GM23338 (cell line): Measurements from ENCODE around the gene REV3L. TPM values are rescaled to one million over a fixed set of nuclear protein-coding genes. Genes with fewer than 3 reads are reported as not detected.

Experiments
- ATAC-seq: fragments of 200-7000 bp; cut with Tn5 transposase; 3 replicates; pipeline ENCODE4 v1.9.1; 2020
- DNase-seq: peaks from one replicate; pipeline ENCODE4 v3.0.0-alpha.2; 2015; ENCODE audit warnings: low spot score
- H2AFZ ChIP-seq: fragments of 200-600 bp; sonication (generic); 2 replicates; pipeline ENCODE4 v1.8.0; 2016; ENCODE audit warnings: antibody characterized with exemption, mild to moderate bottlenecking, moderate library complexity
- H3F3A ChIP-seq: fragments of 200-600 bp; sonication (generic); replicated peaks from 2 replicates; pipeline ENCODE4 v1.8.0; 2017; ENCODE audit warnings: antibody characterized with exemption, mixed run types, low read depth
- H3K27ac ChIP-seq: fragments of 200-600 bp; sonication (generic); 2 replicates; pipeline ENCODE4 v1.6.1; 2016; ENCODE audit warnings: low read depth
- H3K27me3 ChIP-seq: fragments of 200-600 bp; sonication (generic); 2 replicates; pipeline ENCODE4 v1.8.0; 2016; ENCODE audit warnings: mild to moderate bottlenecking, mixed run types, moderate library complexity; ENCODE audit not compliant: insufficient read depth
- H3K36me3 ChIP-seq: fragments of 200-600 bp; sonication (generic); 2 replicates; pipeline ENCODE4 v1.8.0; 2016; ENCODE audit warnings: mild to moderate bottlenecking; ENCODE audit not compliant: insufficient read depth
- H3K4me1 ChIP-seq: fragments of 200-600 bp; sonication (generic); 2 replicates; pipeline ENCODE4 v1.8.0; 2016; ENCODE audit warnings: mild to moderate bottlenecking, moderate library complexity; ENCODE audit not compliant: insufficient read depth
- H3K4me2 ChIP-seq: fragments of 200-600 bp; sonication (generic); 2 replicates; pipeline ENCODE4 v1.7.1; 2017; ENCODE audit warnings: mixed run types
- H3K4me3 ChIP-seq: fragments of 200-600 bp; sonication (generic); 2 replicates; pipeline ENCODE4 v1.6.1; 2016; ENCODE audit warnings: mixed run types
- H3K79me2 ChIP-seq: fragments of 200-600 bp; sonication (generic); replicated peaks from 2 replicates; pipeline ENCODE4 v1.8.0; 2017; ENCODE audit warnings: mild to moderate bottlenecking; ENCODE audit not compliant: insufficient read depth
- H3K9me2 ChIP-seq: fragments of 200-600 bp; sonication (generic); 2 replicates; pipeline ENCODE4 v1.8.0; 2017; ENCODE audit not compliant: insufficient read depth
- H4K20me1 ChIP-seq: fragments of 200-600 bp; sonication (generic); replicated peaks from 2 replicates; pipeline ENCODE4 v1.8.0; 2017; ENCODE audit warnings: mild to moderate bottlenecking; ENCODE audit not compliant: insufficient read depth
- H3K27ac Mint-ChIP-seq: 2 replicates; pipeline ENCODE4 v1.8.0; 2020; ENCODE audit warnings: inconsistent platforms, mild to moderate bottlenecking, moderate library complexity, mixed read lengths
- H3K27me3 Mint-ChIP-seq: 3 replicates; pipeline ENCODE4 v1.8.0; 2022; ENCODE audit warnings: low read depth, mild to moderate bottlenecking, moderate library complexity, mixed read lengths, inconsistent platforms; ENCODE audit not compliant: insufficient read depth, poor library complexity
- H3K36me3 Mint-ChIP-seq: 3 replicates; pipeline ENCODE4 v1.8.0; 2021; ENCODE audit warnings: low read depth, mild to moderate bottlenecking, inconsistent platforms, moderate library complexity, mixed read lengths
- H3K4me1 Mint-ChIP-seq: 3 replicates; pipeline ENCODE4 v1.8.0; 2020; ENCODE audit warnings: mild to moderate bottlenecking, inconsistent platforms, mixed read lengths
- H3K4me3 Mint-ChIP-seq: 3 replicates; pipeline ENCODE4 v1.8.0; 2021; ENCODE audit warnings: moderate library complexity, mild to moderate bottlenecking, inconsistent platforms, mixed read lengths
- H3K9me3 Mint-ChIP-seq: 3 replicates; pipeline ENCODE4 v1.8.0; 2020; ENCODE audit warnings: moderate library complexity, mild to moderate bottlenecking, inconsistent platforms, mixed read lengths
- CREB1 ChIP-seq: fragments of 250-450 bp; sonication (Bioruptor Pico); IDR thresholded peaks from 2 replicates; pipeline ENCODE4 v1.5.0; 2020; ENCODE audit warnings: low read depth, mild to moderate bottlenecking, moderate library complexity
- EZH2 ChIP-seq: fragments of 200-600 bp; sonication (generic); IDR thresholded peaks from one replicate; pipeline ENCODE4 v1.8.0; 2017; ENCODE audit warnings: antibody characterized with exemption, mild to moderate bottlenecking, low read depth; ENCODE audit not compliant: unreplicated experiment
- JUNB ChIP-seq: IDR thresholded peaks from one replicate; pipeline ENCODE4 v1.6.1; 2016; ENCODE audit warnings: antibody characterized with exemption; ENCODE audit not compliant: unreplicated experiment
- NANOG ChIP-seq: IDR thresholded peaks from 2 replicates; pipeline ENCODE4 v1.6.1; 2016; ENCODE audit warnings: antibody characterized with exemption, borderline replicate concordance
- POLR2AphosphoS5 ChIP-seq: IDR thresholded peaks from 2 replicates; pipeline ENCODE4 v1.6.1; 2016; ENCODE audit warnings: antibody characterized with exemption, low read depth
- STAT1 ChIP-seq: IDR thresholded peaks from one replicate; pipeline ENCODE4 v1.6.1; 2016; ENCODE audit warnings: antibody characterized with exemption; ENCODE audit not compliant: unreplicated experiment
- ZNF114 ChIP-seq: fragments of 250-450 bp; sonication (Bioruptor Pico); IDR thresholded peaks from 2 replicates; pipeline ENCODE4 v1.5.0; 2020; ENCODE audit warnings: mild to moderate bottlenecking, moderate library complexity
- polyA plus RNA-seq: library from polyadenylated mRNA; unstranded; fragments of >200 nt; fragmentation: Nextera tagmentation; extraction: Ambion mirVana; gene quantifications from 2 replicates; pipeline ENCODE4 v1.2.1, GENCODE V29; 2016
- total RNA-seq: library from RNA; depleted of rRNA; stranded (reverse); fragments of >200 nt; shearing (Covaris generic); gene quantifications from 2 replicates; pipeline ENCODE4 v1.2.3, GENCODE V29; 2014
- TF ChIP-seq, protein P1 (sequence below), 2 experiments: fragments of 200-600 bp in 1 of 2; sonication (generic) in 1 of 2; conservative IDR thresholded peaks; 2 replicates each; pipeline versions ENCODE4 v1.5.1 to v1.6.1; 2016 to 2017; ENCODE audit warnings: antibody characterized with exemption in 2 of 2, low read depth in 2 of 2, mild to moderate bottlenecking in 2 of 2, moderate library complexity in 1 of 2
- TF ChIP-seq, protein P2 (sequence below): fragments of 250-450 bp; sonication (Bioruptor Pico); IDR thresholded peaks from 2 replicates; pipeline ENCODE4 v1.5.0; 2020; ENCODE audit warnings: mild to moderate bottlenecking, moderate library complexity
- TF ChIP-seq, protein P3 (sequence below): IDR thresholded peaks from one replicate; pipeline ENCODE4 v1.6.1; 2018; ENCODE audit warnings: antibody characterized with exemption; ENCODE audit not compliant: unreplicated experiment
- TF ChIP-seq, protein P4 (sequence below): IDR thresholded peaks from 2 replicates; pipeline ENCODE4 v1.6.1; 2016; ENCODE audit warnings: antibody characterized with exemption

REV3L gene
- total and polyA plus RNA-seq, 2 experiments from 2014 or later: 8.3 to 13.1 TPM

DNA sequence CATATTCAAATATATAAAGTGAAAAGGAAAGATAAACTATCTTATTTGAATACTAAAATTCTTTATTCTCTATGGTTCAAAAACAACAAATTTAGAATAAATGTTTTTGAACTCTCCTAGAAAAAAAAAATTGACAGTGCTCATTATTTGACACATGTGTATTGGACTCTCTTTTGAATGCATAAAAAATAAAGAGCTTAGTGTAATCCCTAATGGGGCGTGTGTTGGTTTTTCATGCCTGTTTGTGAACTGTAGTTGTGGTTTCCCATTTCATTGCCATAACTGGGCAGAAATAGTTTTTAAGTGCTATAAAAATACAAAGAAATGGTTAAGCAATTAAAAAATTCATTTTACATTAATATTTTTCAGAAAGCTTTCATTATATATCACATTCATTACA is 101.3 kb downstream of the REV3L start:
- Mint-ChIP-seq H3K9me3 (no peaks in the 10 kb centered on the region), H3K4me3 (no peak overlapping the region), H3K27ac (no peak overlapping the region), H3K4me1 (no peaks in the 10 kb centered on the region; the same call in 2 of the 3 replicates), H3K27me3 (no peaks in the 10 kb centered on the region), H3K36me3 (no peaks in the 10 kb centered on the region; the same call in 2 of the 3 replicates)
- Histone ChIP-seq H3K4me3 (no peak overlapping the region), H3K9me2 (no peaks in the 10 kb centered on the region), H3K27me3 (no peaks in the 10 kb centered on the region), H3F3A (no peaks in the 10 kb centered on the region), H2AFZ (no peak overlapping the region), H3K79me2 (no peaks in the 10 kb centered on the region), H3K36me3 (no peaks in the 10 kb centered on the region), H3K27ac (no peak overlapping the region), H3K4me2 (no peak overlapping the region), H3K4me1 (no peaks in the 10 kb centered on the region), H4K20me1 (no peaks in the 10 kb centered on the region; the same call in 1 of the 2 replicates)
- DNase-seq (no peak), ATAC-seq (no peak)
- TF ChIP-seq, protein P1, sequence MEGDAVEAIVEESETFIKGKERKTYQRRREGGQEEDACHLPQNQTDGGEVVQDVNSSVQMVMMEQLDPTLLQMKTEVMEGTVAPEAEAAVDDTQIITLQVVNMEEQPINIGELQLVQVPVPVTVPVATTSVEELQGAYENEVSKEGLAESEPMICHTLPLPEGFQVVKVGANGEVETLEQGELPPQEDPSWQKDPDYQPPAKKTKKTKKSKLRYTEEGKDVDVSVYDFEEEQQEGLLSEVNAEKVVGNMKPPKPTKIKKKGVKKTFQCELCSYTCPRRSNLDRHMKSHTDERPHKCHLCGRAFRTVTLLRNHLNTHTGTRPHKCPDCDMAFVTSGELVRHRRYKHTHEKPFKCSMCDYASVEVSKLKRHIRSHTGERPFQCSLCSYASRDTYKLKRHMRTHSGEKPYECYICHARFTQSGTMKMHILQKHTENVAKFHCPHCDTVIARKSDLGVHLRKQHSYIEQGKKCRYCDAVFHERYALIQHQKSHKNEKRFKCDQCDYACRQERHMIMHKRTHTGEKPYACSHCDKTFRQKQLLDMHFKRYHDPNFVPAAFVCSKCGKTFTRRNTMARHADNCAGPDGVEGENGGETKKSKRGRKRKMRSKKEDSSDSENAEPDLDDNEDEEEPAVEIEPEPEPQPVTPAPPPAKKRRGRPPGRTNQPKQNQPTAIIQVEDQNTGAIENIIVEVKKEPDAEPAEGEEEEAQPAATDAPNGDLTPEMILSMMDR (conservative IDR thresholded peaks at IDR 0.05; ENCODE audit: low read depth in 2 of 2): no peak
- TF ChIP-seq ZNF114: no peak
- no peak for TF ChIP-seq CREB1 (CRISPR knock-in tag)
- TF ChIP-seq, protein P2, sequence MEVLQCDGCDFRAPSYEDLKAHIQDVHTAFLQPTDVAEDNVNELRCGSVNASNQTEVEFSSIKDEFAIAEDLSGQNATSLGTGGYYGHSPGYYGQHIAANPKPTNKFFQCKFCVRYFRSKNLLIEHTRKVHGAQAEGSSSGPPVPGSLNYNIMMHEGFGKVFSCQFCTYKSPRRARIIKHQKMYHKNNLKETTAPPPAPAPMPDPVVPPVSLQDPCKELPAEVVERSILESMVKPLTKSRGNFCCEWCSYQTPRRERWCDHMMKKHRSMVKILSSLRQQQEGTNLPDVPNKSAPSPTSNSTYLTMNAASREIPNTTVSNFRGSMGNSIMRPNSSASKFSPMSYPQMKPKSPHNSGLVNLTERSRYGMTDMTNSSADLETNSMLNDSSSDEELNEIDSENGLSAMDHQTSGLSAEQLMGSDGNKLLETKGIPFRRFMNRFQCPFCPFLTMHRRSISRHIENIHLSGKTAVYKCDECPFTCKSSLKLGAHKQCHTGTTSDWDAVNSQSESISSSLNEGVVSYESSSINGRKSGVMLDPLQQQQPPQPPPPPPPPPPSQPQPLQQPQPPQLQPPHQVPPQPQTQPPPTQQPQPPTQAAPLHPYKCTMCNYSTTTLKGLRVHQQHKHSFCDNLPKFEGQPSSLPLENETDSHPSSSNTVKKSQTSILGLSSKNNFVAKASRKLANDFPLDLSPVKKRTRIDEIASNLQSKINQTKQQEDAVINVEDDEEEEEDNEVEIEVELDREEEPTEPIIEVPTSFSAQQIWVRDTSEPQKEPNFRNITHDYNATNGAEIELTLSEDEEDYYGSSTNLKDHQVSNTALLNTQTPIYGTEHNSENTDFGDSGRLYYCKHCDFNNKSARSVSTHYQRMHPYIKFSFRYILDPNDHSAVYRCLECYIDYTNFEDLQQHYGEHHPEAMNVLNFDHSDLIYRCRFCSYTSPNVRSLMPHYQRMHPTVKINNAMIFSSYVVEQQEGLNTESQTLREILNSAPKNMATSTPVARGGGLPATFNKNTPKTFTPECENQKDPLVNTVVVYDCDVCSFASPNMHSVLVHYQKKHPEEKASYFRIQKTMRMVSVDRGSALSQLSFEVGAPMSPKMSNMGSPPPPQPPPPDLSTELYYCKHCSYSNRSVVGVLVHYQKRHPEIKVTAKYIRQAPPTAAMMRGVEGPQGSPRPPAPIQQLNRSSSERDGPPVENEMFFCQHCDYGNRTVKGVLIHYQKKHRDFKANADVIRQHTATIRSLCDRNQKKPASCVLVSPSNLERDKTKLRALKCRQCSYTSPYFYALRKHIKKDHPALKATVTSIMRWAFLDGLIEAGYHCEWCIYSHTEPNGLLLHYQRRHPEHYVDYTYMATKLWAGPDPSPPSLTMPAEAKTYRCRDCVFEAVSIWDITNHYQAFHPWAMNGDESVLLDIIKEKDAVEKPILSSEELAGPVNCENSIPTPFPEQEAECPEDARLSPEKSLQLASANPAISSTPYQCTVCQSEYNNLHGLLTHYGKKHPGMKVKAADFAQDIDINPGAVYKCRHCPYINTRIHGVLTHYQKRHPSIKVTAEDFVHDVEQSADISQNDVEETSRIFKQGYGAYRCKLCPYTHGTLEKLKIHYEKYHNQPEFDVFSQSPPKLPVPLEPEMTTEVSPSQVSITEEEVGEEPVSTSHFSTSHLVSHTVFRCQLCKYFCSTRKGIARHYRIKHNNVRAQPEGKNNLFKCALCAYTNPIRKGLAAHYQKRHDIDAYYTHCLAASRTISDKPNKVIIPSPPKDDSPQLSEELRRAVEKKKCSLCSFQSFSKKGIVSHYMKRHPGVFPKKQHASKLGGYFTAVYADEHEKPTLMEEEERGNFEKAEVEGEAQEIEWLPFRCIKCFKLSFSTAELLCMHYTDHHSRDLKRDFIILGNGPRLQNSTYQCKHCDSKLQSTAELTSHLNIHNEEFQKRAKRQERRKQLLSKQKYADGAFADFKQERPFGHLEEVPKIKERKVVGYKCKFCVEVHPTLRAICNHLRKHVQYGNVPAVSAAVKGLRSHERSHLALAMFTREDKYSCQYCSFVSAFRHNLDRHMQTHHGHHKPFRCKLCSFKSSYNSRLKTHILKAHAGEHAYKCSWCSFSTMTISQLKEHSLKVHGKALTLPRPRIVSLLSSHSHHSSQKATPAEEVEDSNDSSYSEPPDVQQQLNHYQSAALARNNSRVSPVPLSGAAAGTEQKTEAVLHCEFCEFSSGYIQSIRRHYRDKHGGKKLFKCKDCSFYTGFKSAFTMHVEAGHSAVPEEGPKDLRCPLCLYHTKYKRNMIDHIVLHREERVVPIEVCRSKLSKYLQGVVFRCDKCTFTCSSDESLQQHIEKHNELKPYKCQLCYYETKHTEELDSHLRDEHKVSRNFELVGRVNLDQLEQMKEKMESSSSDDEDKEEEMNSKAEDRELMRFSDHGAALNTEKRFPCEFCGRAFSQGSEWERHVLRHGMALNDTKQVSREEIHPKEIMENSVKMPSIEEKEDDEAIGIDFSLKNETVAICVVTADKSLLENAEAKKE: no peak
- no peak for TF ChIP-seq JUNB
- no peak for TF ChIP-seq EZH2
- TF ChIP-seq, protein P3, sequence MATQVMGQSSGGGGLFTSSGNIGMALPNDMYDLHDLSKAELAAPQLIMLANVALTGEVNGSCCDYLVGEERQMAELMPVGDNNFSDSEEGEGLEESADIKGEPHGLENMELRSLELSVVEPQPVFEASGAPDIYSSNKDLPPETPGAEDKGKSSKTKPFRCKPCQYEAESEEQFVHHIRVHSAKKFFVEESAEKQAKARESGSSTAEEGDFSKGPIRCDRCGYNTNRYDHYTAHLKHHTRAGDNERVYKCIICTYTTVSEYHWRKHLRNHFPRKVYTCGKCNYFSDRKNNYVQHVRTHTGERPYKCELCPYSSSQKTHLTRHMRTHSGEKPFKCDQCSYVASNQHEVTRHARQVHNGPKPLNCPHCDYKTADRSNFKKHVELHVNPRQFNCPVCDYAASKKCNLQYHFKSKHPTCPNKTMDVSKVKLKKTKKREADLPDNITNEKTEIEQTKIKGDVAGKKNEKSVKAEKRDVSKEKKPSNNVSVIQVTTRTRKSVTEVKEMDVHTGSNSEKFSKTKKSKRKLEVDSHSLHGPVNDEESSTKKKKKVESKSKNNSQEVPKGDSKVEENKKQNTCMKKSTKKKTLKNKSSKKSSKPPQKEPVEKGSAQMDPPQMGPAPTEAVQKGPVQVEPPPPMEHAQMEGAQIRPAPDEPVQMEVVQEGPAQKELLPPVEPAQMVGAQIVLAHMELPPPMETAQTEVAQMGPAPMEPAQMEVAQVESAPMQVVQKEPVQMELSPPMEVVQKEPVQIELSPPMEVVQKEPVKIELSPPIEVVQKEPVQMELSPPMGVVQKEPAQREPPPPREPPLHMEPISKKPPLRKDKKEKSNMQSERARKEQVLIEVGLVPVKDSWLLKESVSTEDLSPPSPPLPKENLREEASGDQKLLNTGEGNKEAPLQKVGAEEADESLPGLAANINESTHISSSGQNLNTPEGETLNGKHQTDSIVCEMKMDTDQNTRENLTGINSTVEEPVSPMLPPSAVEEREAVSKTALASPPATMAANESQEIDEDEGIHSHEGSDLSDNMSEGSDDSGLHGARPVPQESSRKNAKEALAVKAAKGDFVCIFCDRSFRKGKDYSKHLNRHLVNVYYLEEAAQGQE: no peak
- no peak for TF ChIP-seq STAT1
- no peak for TF ChIP-seq POLR2AphosphoS5
- TF ChIP-seq NANOG: no peak
- TF ChIP-seq, protein P4, sequence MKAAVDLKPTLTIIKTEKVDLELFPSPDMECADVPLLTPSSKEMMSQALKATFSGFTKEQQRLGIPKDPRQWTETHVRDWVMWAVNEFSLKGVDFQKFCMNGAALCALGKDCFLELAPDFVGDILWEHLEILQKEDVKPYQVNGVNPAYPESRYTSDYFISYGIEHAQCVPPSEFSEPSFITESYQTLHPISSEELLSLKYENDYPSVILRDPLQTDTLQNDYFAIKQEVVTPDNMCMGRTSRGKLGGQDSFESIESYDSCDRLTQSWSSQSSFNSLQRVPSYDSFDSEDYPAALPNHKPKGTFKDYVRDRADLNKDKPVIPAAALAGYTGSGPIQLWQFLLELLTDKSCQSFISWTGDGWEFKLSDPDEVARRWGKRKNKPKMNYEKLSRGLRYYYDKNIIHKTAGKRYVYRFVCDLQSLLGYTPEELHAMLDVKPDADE: no peak
